ENCODE results near the gene TMEM272.

Gene TMEM272

DNA sequence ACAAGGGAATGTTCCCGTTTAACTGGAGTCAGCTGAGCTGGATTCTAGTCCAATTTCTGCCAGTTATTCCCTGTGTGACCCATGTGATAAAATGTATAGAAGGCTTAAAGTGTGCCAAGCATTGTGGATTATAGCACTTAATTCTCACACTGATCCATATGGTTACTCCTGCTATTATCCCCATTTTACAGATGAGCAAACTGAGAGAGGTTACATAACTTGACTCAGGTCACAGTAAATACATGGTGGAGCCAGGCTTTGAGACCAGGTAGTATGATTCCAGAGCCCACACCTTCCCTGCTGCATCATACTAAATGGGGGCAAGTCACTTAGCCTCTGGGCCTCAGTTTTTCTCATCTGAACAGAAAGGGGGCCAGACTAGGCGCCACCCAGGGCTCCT, 39.1 kb downstream of the TMEM272 start:
- DNase-seq = no peak

DNA sequence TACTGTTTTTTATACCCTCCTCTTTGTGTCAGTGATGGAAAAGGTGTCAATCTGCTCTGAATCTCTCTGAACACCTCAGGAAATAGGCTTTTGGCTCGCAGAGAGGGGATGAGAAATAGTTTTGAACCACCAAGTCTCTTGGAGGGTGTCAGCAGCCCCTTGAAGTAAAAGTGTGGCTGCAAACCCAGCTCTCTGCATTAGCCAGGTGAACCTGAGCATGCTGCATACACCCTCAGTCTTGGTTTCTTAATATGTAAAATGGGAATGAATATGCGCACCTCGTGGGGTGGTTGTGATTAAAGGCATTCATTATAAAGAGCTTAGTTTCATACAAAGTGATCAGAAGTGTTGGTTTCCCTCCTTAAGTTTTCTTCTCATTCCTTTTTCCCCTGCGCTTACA, 39.7 kb downstream of the TMEM272 start:
- peak in 2 of 51 donors; percentile 42 to 49 for DNase-seq

DNA sequence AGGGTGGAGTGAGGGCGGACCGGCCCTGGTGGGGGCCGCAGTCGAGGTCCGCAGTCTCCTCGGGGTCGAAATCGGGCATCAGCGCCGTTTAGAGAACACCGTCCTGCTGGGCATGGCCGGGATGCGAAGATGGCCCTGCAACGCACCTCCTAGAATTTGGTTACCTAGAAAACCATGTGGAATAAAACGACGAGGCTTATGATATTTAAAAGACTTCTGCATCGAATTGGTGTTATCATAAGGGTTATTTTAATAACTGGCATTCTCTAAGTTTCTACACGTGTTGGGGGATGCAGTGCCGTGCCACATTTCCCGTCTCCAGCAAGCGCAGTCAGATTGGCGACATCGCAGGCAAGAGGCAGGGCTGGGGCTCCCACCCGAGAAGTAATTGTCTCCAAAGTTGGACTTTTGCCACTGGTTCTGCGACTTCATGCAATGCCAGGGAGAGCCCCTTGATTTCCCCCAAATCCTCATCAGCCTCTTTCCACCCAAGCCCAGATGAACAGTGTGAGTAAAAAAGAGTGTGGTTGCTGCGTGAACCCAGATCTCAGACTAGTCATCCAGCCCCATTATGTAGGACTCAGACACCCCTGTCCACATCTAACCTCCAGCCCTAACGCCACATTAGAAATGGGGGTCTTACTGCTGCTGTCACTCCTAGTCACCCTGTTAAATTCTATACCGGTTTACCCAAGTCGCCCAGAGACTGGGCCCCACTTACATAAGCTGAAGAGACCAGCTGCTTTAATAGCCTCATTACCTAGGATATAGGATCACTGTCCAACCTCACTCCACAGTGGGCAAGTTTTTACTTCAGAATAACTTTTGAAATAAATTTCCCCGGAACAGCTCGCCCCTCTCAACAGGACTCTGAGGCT, 40.4 kb downstream of the TMEM272 start:
- DNase-seq = peak in 29 of 51 donors; percentile 14 to 89 (median 42)

DNA sequence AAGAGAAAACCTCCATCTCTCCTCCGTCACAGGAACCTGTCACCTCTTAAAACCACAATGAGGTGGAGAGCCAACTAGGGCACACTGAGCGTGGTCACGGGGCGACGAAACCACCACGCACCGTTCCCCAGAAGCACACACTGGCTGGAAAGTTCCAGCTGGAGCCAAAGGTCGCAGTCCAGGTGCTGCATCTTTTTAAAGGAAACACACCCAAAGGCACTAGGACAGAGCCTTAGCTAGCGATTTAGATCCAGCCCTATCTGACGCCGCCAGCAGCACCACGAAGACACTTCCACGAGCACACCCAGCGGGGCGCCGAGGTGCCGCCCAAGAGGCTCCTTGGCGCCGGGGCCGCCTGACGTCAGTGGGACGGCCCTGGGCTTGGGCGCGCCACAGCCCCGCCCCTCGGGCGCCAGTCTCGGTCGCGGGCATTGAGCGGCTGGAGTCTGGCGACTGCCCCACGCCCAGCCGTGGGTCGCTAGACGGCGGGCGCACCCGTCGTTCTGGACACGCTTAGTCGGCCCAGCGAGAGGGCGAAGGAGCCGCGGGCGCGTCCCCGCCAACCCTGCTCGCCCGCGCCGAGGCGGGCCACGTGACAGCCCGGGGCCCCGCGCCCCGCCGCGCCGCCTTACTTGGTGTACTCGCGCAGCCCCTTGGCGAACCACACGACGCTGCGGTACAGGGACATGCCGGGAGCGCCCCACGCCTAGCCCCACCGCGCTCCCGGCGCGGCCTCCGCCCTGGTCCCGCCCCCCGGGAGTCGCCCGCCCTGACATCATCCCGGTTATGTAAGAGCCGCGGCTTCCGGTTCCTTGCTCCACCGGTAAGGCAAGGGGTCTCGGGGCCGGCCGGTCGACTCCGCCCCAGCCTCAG, 41.3 kb downstream of the TMEM272 start, which contains the start of gene DHRS12:
Gene DHRS12 (minus strand): TSS at position 742 of the 873 bp plus-strand sequence. CDS start 4,504 bp downstream, outside the sequence.
- peak; percentile 59 to 94 (median 87) for DNase-seq

DNA sequence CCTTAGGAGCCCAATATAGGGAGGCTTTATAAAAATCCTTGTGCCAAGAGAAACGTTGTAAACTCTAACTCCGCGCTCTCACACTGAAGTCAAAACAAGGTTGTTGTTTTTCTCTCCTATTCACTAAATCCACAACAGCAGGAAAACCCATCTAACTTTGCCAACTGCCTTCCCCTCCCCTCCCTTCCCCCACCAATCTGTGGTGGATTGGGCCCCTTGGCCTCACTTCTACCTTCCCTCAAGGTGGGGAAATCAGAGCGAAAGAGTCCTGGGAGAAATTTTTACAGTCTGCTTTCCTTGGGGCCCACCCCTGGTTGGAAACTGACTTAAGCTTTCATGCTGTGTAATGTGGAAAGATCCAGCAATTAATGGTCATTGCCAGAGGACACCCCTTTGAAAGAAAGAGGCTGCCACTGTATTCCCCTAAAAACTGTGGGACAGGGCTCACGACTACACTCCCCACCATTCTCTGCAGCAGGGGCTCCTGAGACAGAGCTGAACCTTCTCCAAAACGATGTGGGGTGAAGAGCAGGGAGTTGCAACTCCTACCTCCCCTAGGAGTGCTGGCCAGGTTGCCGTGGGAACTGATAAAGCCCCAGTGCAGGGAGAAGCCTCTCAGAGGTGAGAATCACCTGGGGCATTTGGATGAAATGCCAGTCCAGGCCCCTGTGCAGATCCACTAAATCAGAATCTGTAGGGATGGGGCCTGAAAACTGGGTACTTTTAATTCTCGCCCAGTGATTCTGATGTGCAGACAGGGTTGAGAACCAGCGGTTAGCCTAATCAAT, 42.2 kb downstream of the TMEM272 start:
- peak in 6 of 51 donors; percentile 12 to 68 (median 50) for DNase-seq

DNA sequence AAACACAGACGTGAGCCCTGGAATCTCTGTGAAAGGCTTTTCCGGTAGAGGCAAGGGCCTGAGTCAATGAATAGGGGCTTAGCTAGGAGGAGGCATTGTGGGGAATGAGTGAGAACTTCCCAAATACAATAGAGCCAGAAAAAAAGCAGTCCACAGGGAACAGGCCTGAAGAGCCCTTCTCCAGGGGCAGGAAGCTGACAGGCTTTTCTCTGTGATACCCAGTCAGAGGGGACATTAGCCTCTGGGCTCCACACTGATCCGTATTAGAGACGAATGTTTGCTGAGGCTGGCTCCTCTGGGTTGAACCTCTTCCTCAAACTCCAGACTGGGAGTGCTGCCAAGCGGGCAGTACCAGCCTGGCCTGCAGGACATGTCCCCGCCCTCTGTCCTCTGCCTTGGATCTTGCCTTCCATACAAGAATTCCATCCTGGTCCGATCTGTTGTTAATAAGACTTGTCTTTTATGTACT, 43.3 kb downstream of the TMEM272 start:
- DNase-seq = peak in 46 of 51 donors; percentile 12 to 85 (median 61)

DNA sequence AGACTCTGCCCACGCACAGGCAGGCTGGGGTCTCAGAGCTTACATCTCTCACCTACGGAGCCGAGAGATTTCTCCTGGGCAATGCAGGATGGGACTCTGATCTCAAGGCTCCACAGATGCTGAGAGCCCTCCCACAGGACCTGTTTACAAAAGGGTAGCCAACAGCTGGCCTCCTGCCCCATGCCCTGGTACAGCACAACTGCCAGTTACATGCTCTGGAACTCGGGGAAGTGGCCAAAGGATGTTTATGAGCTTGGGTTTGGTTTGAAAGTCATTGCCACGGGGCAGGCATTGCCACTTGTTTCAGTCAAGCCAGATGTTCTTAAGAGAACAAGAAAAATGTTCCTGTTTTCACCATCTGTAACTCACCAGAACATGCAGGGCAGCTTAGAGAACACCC, 44.5 kb downstream of the TMEM272 start:
- DNase-seq = peak in 5 of 51 donors; percentile 13 to 38 (median 15)

DNA sequence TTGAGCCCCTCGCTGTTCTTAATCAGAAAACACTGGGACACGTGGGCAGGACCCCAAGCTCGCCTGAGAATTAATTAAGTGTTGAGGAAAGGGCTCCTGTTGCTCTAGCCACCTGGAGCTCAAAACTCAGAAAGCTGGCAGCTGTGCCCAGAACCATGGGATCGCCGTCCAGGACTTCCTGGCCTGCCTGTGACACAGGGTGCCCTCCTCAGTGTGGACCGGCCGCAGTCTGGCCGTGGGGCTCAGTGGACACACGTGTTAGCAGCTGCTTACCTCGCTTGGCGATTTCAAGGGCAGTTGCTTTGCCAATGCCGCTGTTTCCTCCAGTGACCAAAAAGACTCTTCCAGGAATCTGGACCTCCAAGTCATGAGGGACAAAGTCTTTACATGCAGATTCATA, 45.7 kb downstream of the TMEM272 start:
- DNase-seq = no peak

DNA sequence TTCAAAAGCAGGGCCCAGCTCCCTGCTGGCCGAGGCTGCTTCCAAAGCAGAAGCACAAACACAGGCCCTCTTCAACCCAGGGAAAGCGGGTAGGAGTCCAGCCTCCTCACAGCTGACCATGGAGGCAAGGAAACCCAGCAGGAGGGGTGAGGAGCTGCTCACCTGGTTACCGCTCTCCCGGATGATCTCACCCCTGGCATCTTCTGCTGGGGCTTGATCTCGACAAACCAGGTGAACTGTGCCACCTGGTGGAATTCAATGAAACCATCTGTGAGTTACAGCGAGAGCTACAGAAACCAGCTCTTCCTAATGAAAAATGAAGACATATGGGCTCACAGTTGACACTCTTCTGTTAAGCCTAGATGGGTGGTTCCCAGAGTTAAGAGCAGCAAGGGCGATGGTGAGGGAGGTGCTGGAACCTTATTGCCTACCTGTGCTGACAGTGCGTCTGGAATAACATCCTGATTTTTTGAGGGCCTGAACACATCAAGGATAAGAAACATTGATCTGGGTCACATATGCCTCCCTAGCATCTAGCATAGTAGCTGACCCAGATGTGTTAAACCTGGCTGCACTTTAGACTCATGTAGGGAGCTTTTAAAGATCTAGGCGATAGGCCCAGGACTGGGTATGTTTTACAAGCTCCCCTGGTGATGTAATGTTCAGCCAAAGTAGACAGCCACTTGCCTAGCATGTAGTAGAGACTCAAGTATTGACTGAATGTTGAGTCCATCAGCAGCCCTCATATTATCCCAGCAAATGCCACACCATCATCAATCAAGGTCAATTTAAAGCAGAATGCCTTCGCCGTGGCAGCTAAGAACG, 47.1 kb downstream of the TMEM272 start:
- peak in 20 of 51 donors; percentile 4 to 53 (median 25) for DNase-seq

DNA sequence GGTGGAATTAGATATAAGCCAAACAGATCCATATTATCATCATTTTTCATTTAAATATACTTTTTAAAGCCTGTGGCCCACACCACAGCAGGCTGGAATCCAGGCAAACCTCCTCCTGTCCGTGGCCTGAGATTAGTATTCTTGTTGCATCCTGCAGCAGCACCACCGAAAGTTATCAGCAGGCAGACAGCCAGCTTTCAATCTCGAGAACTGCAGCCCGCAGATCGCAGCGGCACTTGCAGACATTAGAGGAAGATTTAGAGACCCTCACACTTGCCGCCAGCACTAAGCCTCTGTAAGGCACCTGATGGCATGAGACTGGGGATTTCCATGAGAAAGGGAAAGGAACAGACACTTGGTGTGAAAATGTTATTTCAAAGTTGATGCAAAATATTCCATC, 48.4 kb downstream of the TMEM272 start:
- no peak for DNase-seq

DNA sequence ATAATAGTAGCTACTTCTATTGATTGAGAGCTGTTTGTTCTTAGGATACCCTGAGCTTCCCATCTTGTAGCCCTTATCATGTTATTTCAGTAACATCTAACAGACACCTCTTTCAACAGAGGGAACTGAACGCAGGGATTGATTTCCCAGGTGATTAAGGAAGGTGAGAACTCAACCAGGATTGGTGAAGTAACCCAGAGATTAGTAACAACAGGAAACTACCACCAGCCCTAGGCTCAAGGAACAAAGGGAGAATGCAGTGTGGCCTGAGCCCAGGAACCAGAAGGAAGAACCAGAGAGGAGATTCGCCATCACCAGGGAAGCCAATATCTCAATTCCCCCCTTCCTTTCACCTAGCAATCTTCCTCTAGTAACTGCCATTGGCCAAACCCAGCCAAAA, 49.6 kb downstream of the TMEM272 start:
- DNase-seq = no peak

DNA sequence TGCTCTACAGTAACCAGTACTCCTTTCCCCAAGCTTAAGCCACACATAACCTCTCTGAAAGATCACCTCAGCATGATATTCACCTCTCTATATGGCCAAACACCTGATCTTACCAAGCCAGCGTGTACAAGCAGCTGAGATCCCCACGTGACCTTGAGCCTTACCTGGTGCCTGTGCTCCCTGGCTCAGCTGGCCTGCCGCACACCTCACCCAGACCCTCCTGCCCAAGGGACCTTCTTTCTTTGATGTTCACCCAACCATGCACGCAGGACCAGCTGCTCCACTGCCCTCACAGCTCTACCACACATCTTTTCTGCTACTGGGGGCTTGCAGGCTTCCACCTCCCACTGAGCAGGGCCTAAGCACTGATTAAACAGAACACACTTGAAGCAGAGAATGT, 50.0 kb downstream of the TMEM272 start:
- DNase-seq = no peak

DNA sequence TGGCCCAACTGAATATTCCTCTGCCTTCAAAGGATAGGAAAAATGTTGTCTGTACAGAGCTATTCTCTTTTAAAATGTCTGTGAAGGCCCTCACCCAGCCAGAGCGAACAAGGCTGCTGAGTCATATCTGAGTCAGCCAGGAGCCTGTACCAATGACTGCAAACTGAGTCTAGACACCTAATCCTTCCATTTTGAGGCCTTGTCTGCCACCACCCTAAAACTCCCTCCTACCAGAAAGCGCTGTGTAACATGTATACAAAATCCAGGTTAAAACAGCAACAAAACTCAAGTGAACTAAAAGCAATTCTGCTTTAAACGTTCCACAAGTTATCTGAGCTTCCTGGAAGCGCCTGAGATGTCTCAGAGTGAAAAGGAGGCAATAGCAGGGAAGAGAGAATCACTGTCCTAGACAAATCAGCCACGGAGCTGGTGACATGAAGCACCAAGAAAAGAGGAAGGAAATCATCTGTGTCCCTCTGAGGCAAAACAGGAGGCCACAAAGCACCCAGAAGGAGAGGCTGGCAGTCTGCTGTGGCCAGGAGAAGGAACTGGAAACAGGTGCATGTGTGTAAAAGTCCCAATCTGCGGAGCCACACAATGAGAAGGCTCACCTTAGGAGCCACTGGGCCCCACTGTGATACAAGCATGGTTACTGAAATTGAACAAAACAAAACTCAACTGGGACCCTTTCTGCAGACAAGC, 51.3 kb downstream of the TMEM272 start:
- DNase-seq = peak in 9 of 51 donors; percentile 4 to 59 (median 16)

DNA sequence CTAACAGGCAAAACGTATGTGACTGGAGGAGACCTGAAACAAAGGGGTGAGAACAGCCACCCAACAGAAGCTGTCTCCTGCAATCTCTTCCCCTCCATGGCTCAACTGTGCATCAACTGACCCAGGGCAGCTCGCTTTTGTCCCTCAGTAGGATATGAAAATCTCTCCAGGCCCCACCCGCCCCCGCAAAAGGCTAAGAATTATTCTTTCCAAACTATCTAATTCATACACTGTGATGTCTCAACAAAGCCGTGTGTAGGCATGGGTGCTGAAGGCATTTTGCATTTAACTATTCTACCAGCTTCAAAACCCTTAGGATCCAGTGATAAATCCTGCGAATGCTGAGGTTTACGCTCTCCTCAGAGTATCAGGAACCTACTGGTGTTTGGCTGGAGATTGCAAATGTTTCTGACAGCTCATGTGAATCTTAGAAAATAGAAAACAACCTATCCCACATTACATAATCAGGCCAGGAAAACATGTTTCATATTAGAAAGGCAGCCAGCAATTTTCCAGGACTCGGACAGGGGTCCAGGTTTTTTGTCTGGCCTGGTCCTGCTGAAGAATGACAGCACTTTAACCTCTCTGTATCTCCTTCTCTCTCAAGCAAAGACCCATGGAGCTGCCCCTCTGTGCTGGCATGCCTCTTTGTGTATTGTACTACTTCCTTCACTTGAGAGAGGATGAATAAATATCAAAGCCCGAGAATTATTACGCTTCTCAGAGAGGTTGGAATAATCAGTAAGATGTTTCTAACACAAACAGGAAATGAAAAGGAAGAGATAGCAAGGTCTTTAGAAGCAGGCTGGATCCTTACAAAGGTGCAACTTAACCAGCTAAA, 58.3 kb downstream of the TMEM272 start:
- peak in 1 of 51 donors; percentile 36 for DNase-seq

DNA sequence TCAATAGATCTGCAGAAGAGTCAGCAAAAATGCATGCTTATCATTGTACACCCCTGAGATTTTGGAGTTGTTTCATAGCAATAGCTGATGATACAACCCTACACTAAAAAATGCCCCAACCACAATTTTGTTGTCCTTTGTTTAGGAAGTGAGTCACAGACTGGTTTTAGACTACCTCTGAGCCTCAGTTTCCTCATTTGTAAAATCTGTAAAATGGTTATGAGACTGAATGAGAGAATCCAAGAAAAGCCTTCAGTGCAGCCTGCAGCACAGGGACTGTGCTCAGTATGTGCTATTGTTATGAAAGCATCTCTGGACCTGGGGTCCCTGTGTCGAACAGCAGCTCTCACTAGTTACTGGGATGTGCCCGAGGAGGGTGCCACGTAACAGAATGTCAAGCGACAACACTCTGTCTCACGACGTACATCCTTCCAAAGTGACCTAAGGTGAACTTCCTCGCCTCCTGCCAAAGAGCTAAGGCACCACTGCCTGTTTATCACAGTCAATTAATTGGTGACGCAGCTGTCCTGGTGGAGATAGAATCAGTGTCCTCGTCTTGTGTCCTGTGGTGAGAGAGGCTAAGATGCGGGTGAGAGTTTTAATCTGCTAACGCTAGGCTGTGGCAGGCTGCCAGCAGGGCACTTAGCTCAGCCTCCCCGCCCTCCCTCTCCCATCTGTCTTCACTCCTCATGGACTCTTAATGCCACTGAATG, 59.1 kb downstream of the TMEM272 start:
- peak in 26 of 51 donors; percentile 1 to 59 (median 24) for DNase-seq

DNA sequence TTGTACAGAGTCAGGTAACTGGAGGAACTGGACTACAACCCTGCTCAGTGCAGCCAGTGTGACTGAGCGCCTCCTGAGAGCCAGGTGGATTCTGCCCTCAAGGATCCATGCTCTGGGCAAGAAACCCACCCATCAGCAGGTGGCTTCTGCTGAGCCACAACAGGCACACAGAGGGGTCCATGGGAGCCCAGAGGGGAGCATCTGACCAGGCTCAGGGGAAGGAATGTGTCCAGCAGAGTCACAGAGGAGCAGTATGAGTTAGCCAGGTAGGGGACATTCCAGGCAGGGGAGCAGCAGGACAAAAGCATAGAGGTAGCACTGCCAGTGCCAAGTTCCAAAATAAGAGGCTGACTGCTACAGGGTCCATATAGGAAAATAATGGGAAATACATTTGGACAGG, 60.9 kb downstream of the TMEM272 start:
- DNase-seq = no peak

DNA sequence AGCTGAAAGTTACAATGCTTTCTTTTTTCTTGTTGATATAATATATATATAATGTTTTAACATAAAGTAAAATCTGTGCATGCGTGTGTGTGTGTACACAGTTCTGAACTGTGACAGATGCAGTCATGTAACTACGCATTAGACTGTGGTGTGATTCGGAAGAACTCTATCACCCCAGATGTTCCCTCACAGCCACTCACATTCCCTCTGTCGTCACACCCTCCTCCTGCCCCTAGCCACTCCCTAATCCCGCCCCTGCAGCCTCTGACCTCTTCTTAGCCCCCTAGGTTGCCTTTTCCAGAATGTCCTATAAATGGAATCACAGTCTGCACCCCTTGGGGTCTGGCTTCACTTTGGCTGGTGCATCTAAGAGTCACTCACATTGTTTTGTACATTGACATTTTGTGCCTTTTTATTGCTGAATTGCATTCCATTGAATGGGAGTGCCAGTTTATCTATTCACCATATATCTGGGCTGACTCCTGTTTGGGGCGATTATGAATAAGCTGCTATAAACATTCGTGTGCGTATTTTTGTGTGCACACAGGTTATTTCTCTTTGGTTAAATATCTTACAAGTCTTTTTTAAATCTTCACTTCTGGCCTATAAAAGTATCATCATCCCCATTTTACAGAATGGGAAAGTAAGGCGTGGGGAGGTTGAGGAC, 61.4 kb downstream of the TMEM272 start:
- DNase-seq = no peak

Data from hypothalamus (tissue), 51 donors.